NCI-H774 (cell line): Measurements from ENCODE around the gene SLC39A7.

Experiments
- DNase-seq: peaks from one replicate; lab custom pipeline; 2025; lab: John Stamatoyannopoulos, UW

The SLC39A7 gene

GRCh38 chr6:33236852-33237251, 36.2 kb downstream of the SLC39A7 start:
- DNase-seq, result no peak

- no peak for DNase-seq
These were observed 37.1 kb downstream of the SLC39A7 start for GRCh38 chr6:33237741-33238140.

GRCh38 chr6:33241968-33242367, 41.3 kb downstream of the SLC39A7 start:
- DNase-seq, result no peak

- no peak for DNase-seq
These were observed 42.8 kb downstream of the SLC39A7 start for GRCh38 chr6:33243476-33243875.

- DNase-seq, result peak; percentile 71
These were observed 47.4 kb downstream of the SLC39A7 start for GRCh38 chr6:33247977-33248642.

- no peak for DNase-seq
These were observed 47.9 kb downstream of the SLC39A7 start for GRCh38 chr6:33248643-33248931.

- DNase-seq, result peak; percentile 98
These were observed 48.5 kb downstream of the SLC39A7 start for GRCh38 chr6:33248932-33249731.

GRCh38 chr6:33249732-33250630, 49.3 kb downstream of the SLC39A7 start:
- no peak for DNase-seq

GRCh38 chr6:33250731-33251130, 50.1 kb downstream of the SLC39A7 start:
- no peak for DNase-seq

GRCh38 chr6:33251395-33252012, 50.8 kb downstream of the SLC39A7 start:
- DNase-seq, result no peak

GRCh38 chr6:33252759-33253158, 52.1 kb downstream of the SLC39A7 start:
- no peak for DNase-seq
